PC-3 (cell line): ENCODE results near the gene SMYD3. TPM values are rescaled to one million over a fixed set of nuclear protein-coding genes. Genes with fewer than 3 reads are reported as not detected.

Experiments used
- ATAC-seq: fragments of 200-7000 bp; cut with Tn5 transposase; 2 replicates; pipeline ENCODE4 v1.9.1; 2020; ENCODE audit warnings: mild to moderate bottlenecking, moderate library complexity
- BruUV-seq: library from RNA; stranded (reverse); fragments of 400-500 nt; replicated peaks from 2 replicates; lab custom pipeline; 2021; lab: Mats Ljungman, UMichigan
- CTCF ChIA-PET: fragments of 300-600 bp; sonication (Branson Sonifier 250); formaldehyde crosslinking; loops from one replicate; lab custom pipeline; 2022; ENCODE audit warnings: antibody characterized with exemption; lab: Charles Lee
- POLR2A ChIA-PET: fragments of 300-600 bp; sonication (Branson Sonifier 250); formaldehyde crosslinking; loops from one replicate; lab custom pipeline; 2022; ENCODE audit warnings: antibody characterized with exemption; ENCODE audit not compliant: unreplicated experiment; lab: Charles Lee
- DNase-seq: peaks from one replicate; pipeline ENCODE4 v3.0.0-alpha.2; 2015
- H2AFZ ChIP-seq: fragments of 300-600 bp; sonication (generic); 2 replicates; pipeline ENCODE4 v1.6.0; 2016; ENCODE audit warnings: antibody characterized with exemption, low read length
- H3F3A ChIP-seq: fragments of 300-600 bp; sonication (generic); one replicate; pipeline ENCODE4 v1.6.0; 2017; ENCODE audit warnings: antibody characterized with exemption, low read length, control low read depth, mild to moderate bottlenecking; ENCODE audit not compliant: unreplicated experiment
- H3K27ac ChIP-seq: fragments of 300-600 bp; sonication (generic); 2 replicates; pipeline ENCODE4 v1.5.1; 2016; ENCODE audit warnings: mild to moderate bottlenecking, low read length
- H3K27me3 ChIP-seq: fragments of 300-600 bp; sonication (generic); 2 replicates; pipeline ENCODE4 v1.6.1; 2016; ENCODE audit warnings: low read length, mixed read lengths
- H3K36me3 ChIP-seq: fragments of 300-600 bp; sonication (generic); 2 replicates; pipeline ENCODE4 v1.6.1; 2016; ENCODE audit warnings: low read depth, mixed run types, low read length, mixed read lengths
- H3K4me1 ChIP-seq: fragments of 300-600 bp; sonication (generic); 2 replicates; pipeline ENCODE4 v1.5.1; 2016; ENCODE audit warnings: low read length; ENCODE audit not compliant: insufficient read depth
- H3K4me2 ChIP-seq: fragments of 300-600 bp; sonication (generic); 2 replicates; pipeline ENCODE4 v1.6.0; 2016; ENCODE audit warnings: low read length
- H3K4me3 ChIP-seq: fragments of 300-600 bp; sonication (generic); 2 replicates; pipeline ENCODE4 v1.5.1; 2016; ENCODE audit warnings: mild to moderate bottlenecking, low read length, mixed read lengths
- H3K79me2 ChIP-seq: fragments of 300-600 bp; sonication (generic); 2 replicates; pipeline ENCODE4 v1.6.1; 2017; ENCODE audit warnings: low read length, mixed read lengths
- H3K9ac ChIP-seq: fragments of 300-600 bp; sonication (generic); 2 replicates; pipeline ENCODE4 v1.6.0; 2016; ENCODE audit warnings: mild to moderate bottlenecking, low read length
- H3K9me2 ChIP-seq: fragments of 300-600 bp; sonication (generic); replicated peaks from 2 replicates; pipeline ENCODE4 v1.6.1; 2016; ENCODE audit warnings: mixed run types, low read length, mixed read lengths
- H3K9me3 ChIP-seq: fragments of 300-600 bp; sonication (generic); 2 replicates; pipeline ENCODE4 v1.6.1; 2016; ENCODE audit warnings: low read length, mixed read lengths
- H4K20me1 ChIP-seq: fragments of 300-600 bp; sonication (generic); 2 replicates; pipeline ENCODE4 v1.6.1; 2016; ENCODE audit warnings: low read length, mixed read lengths
- CTCF ChIP-seq: fragments of 300-600 bp; sonication (generic); conservative IDR thresholded peaks from 2 replicates; pipeline ENCODE4 v1.5.1; 2017; ENCODE audit warnings: antibody characterized with exemption, low read depth, mild to moderate bottlenecking, low read length
- EZH2 ChIP-seq: fragments of 300-600 bp; sonication (generic); IDR thresholded peaks from one replicate; pipeline ENCODE4 v1.6.1; 2017; ENCODE audit warnings: antibody characterized with exemption, mild to moderate bottlenecking, low read length; ENCODE audit not compliant: unreplicated experiment
- EZH2phosphoT487 ChIP-seq: fragments of 300-600 bp; sonication (generic); IDR thresholded peaks from 2 replicates; pipeline ENCODE4 v1.6.1; 2018; ENCODE audit warnings: mild to moderate bottlenecking, antibody characterized with exemption, low read length, borderline replicate concordance
- intact Hi-C: fragments of 100-400 bp; cut with micrococcal nuclease; formaldehyde crosslinking; loops from 2 replicates; pipeline ENCODE4 v1.9.0; 2023
- total RNA-seq: library from RNA; depleted of rRNA; stranded (reverse); fragments of >200 nt; gene quantifications from 2 replicates; pipeline ENCODE4 v1.2.3, GENCODE V29; 2014

Gene SMYD3
- total RNA-seq, 1 experiment from 2014 or later: 33.0 TPM

DNA sequence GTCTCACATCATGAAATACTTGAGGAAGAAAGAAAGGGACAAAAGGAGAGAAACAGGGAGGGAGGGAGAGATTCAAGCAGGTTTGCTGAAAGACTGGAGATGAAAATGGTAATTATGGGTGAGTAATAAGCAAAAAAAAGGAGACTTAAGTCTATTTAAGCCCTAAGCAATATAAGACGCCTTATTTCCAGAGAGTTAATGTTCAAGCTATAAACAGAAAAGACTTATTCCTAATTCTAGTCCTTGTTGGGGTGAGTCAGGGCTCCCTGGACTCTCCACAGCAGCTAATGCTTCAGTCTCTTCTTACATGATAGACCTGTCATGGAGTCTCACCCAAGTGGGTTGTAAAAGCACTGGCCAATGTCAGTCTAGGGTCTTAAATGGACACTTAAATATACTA is 619.2 kb downstream of the SMYD3 start:
- H2AFZ ChIP-seq: no peak overlapping the region
- H3K79me2 ChIP-seq: no peaks in the 10 kb centered on the region
- H3K4me3 ChIP-seq: no peak overlapping the region
- no peaks in the 10 kb centered on the region for H3K27me3 ChIP-seq
- intact Hi-C loops: loop anchor here (1.0 to 10.0 kb wide), 2 partner anchors 111 to 733 kb away; partner anchors contain the start of gene KIF26B
- no peaks in the 10 kb centered on the region for H3K9me2 ChIP-seq
- no peaks in the 10 kb centered on the region for H3K36me3 ChIP-seq
- ATAC-seq (no peak), DNase-seq (no peak)
- no TSS peak for BruUV-seq
- H3K9ac ChIP-seq: no peak overlapping the region
- H3K9me3 ChIP-seq: no peaks in the 10 kb centered on the region
- ChIA-PET POLR2A (interaction anchor here (0.6 kb wide), 1 partner anchor 253 kb away, joined by 19 read pairs; no protein-coding TSS in a partner anchor), CTCF (no interaction called here)
- H3K27ac ChIP-seq: no peak overlapping the region
- H4K20me1 ChIP-seq: no peaks in the 10 kb centered on the region
- no peaks in the 10 kb centered on the region for H3K4me1 ChIP-seq
- no peak for TF ChIP-seq CTCF
- TF ChIP-seq EZH2phosphoT487: no peak
- TF ChIP-seq EZH2: no peak
- H3K4me2 ChIP-seq: no peak overlapping the region
- no peaks in the 10 kb centered on the region for H3F3A ChIP-seq

DNA sequence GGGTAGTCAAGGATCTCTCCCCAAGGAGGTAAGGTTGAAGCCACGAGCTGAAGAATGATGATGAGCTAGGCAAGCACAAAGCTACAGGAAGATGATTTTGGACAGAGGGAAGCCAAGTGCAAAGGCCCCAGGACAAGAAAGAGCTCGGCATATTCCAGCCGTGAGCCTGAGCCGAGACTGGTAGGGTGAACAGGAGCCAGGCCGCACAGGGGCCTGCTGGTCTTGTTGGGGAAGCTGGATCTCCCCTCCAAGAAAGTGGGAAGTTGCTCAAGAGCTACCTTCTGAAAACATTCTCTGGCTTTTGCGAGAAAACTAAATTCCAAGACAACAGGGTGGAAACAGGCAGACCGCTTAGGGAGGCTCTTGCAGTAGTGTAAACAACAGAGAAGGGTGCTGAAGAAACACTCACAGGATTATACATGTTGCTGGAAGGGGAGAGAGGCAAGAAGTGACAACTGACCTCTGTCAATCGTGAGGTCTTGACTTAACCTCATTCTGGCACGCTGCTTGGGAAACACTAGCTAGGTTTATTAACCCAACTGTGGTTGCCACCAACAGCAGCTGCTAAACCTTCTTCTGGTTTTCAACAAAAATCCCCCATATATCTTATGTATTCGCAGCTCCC is 625.2 kb downstream of the SMYD3 start:
- ChIA-PET POLR2A (no interaction called here), CTCF (no interaction called here)
- Histone ChIP-seq H4K20me1 (no peaks in the 10 kb centered on the region), H3K36me3 (no peaks in the 10 kb centered on the region), H3F3A (no peaks in the 10 kb centered on the region), H3K9me3 (no peaks in the 10 kb centered on the region), H3K9me2 (no peaks in the 10 kb centered on the region), H3K27ac (no peak overlapping the region), H3K79me2 (no peaks in the 10 kb centered on the region), H3K4me2 (no peak overlapping the region), H3K4me1 (no peaks in the 10 kb centered on the region), H2AFZ (no peak overlapping the region), H3K4me3 (no peak overlapping the region), H3K27me3 (no peaks in the 10 kb centered on the region), H3K9ac (no peak overlapping the region)
- ATAC-seq (no peak), DNase-seq (no peak)
- intact Hi-C loops: loop anchor here (10.0 kb wide), 1 partner anchor 727 kb away; the partner anchor contains the start of gene KIF26B
- BruUV-seq: no TSS peak
- TF ChIP-seq EZH2 (no peak), CTCF (no peak), EZH2phosphoT487 (no peak)

DNA sequence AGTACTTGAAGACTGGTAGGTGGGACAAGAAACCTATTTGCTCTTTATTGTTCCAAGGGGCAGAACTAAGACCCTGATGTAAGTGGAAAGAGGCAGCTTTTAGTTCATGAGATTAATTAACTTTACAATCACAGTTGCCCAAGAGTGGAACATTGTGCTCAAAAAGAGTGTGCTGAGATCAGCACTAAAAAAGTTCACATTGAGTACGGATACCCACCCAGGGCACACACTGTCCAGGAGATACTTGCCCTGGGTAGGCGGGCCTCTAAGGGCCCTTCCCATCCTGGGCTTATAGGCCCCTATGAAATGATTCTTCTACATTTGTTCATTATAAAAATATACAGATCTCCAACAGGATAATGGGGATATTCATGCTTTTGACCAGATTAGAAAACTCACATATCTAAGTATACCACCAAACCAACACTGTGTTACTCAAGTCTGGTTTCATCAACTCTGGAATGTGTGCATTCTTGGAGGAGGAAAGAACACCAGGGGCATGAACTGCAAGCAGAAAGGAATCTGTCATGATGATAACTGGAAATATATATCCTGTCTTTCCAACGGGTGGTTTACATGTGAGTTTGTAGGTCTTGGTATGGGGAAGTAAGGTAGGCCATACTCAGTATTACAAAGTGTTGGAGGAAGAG is 626.2 kb downstream of the SMYD3 start:
- H2AFZ ChIP-seq: no peak overlapping the region
- TF ChIP-seq EZH2phosphoT487 (no peak), EZH2 (no peak), CTCF (no peak)
- no peaks in the 10 kb centered on the region for H3K4me1 ChIP-seq
- no peak overlapping the region for H3K4me2 ChIP-seq
- H3K4me3 ChIP-seq: no peak overlapping the region
- intact Hi-C loops: loop anchor here (10.0 kb wide), 1 partner anchor 726 kb away; the partner anchor contains the start of gene KIF26B
- BruUV-seq: no TSS peak
- no peaks in the 10 kb centered on the region for H3K9me3 ChIP-seq
- no peaks in the 10 kb centered on the region for H3F3A ChIP-seq
- H3K27ac ChIP-seq: no peak overlapping the region
- POLR2A ChIA-PET: no interaction called here
- no peaks in the 10 kb centered on the region for H3K36me3 ChIP-seq
- no peaks in the 10 kb centered on the region for H4K20me1 ChIP-seq
- CTCF ChIA-PET: no interaction called here
- H3K27me3 ChIP-seq: no peaks in the 10 kb centered on the region
- H3K79me2 ChIP-seq: no peaks in the 10 kb centered on the region
- no peaks in the 10 kb centered on the region for H3K9me2 ChIP-seq
- no peak overlapping the region for H3K9ac ChIP-seq
- ATAC-seq (no peak), DNase-seq (no peak)
